Activated CD4-positive, CD25-positive, alpha-beta regulatory T cell treated with anti-CD3 and anti-CD28 coated beads, Interleukin-2, amount 50 U/mL, for 72 hours (primary cell): Measurements from ENCODE around the gene NEUROD2.

Source experiments
- DNase-seq: peaks from one replicate; pipeline ENCODE4 v3.0.0; 2021

Gene NEUROD2

DNA sequence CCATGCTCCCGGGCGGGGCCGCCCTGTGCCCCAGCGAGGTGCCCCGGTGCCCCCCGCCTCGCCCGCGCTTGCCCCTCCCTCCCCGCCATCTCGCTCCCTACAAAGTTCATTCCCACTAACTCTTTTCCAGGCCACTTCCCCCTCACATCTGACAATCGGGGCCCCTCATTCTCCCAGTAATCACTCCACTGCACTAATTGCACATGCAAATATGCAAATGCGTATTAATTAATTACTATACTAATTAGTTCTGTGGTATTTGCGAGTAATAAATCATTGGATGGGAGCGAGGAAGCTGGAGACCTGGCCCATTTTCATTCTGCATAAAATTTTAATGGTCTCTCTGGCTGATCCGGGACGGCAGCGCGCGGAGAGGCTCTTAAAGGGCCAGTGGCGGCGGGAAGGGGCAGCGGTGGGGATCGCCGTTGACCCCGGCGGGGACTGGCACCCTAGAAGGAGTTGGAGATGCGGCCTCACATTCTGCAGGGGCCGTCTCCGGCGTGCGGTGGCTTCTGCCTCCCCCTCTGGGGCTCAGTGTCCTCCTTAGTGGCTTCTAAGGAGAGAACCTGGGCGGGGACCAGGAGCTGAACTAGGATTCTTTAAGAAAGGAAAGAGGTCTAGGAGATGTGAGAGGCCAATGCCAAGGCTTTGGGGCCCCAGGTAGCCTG is 10.7 kb upstream of the NEUROD2 start:
- DNase-seq: no peak

GRCh38 chr17:39617446-39618245 is 9.9 kb upstream of the NEUROD2 start:
- DNase-seq: peak; percentile 56

DNA sequence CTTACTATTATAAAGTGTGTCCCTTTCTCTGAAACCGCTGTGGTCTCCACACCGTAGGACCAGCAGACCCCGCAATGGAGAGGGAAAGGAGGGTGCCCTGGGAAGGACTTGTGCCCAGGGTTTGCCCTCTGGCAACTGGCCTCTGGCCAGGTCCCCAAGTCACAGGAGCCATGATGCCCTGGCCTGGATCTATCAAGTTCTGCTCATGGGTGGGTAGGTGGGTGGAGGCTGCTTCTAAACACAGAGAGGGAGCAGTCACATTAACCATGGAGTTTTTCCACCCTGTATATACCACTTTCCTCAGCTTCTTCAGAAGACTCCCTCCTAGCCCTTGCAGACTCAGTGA is 9.4 kb upstream of the NEUROD2 start:
- no peak for DNase-seq

DNA sequence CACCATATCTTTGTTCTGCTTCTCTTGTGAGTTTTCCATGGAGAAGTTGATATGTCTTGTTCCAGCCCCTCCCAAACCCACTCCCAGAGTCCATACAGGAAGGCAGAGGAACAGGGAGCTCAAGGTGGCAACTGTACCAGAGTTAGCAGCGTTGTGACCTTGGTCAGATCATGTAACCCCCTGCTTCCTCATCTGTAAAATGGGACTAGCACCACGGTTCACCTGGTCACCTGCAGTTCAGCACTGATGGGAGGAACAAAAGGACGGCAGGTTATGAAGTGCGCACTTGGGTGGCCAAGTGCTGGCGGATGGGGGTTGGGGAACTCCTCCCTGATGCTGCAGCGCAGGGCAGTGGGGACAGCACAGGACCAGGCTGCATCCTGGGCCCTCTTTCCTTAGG is 7.7 kb upstream of the NEUROD2 start:
- no peak for DNase-seq

DNA sequence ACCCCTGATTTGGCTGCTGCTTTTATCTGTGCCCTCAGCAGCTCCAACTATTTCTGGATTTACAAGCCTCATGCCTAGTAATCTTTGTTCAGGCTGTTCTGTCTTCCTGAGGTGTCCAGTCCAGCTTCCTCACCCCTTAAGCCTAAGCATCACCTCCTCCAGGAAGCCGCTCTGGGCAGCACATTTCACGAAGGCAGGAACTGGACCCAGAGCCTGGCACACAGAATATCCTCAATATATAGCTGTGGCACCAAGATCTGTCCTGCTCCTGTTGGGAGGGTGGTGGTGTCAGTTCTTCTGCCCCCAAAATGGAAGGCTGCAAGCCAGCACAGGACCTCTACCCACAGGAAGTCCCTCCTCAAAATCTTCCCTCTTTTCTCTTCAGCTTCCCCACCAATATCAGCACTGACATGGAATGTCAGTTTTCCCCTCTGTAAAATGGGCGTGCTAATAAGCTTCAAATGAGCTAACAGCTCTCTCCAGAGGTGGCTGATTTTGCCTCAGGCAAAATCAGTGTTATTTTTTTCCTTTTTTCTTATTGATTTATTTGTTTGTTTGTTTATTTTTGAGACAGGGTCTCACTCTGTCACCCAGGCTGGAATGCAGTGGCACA is 6.9 kb upstream of the NEUROD2 start:
- DNase-seq: no peak

- DNase-seq: no peak
Observed at GRCh38 chr17:39612935-39613464, 5.3 kb upstream of the NEUROD2 start.

GRCh38 chr17:39612291-39612894 is 4.7 kb upstream of the NEUROD2 start:
- no peak for DNase-seq

- DNase-seq: no peak
Observed at GRCh38 chr17:39611401-39612112, 3.8 kb upstream of the NEUROD2 start.

GRCh38 chr17:39609416-39610025 is 1.8 kb upstream of the NEUROD2 start:
- no peak for DNase-seq

- no peak for DNase-seq
Observed at GRCh38 chr17:39608142-39608981, 642 bp upstream of the NEUROD2 start.

GRCh38 chr17:39607057-39607850 is 466 bp downstream of the NEUROD2 start:
- DNase-seq: no peak

GRCh38 chr17:39606434-39607056 is 1.2 kb downstream of the NEUROD2 start:
- DNase-seq: no peak

DNA sequence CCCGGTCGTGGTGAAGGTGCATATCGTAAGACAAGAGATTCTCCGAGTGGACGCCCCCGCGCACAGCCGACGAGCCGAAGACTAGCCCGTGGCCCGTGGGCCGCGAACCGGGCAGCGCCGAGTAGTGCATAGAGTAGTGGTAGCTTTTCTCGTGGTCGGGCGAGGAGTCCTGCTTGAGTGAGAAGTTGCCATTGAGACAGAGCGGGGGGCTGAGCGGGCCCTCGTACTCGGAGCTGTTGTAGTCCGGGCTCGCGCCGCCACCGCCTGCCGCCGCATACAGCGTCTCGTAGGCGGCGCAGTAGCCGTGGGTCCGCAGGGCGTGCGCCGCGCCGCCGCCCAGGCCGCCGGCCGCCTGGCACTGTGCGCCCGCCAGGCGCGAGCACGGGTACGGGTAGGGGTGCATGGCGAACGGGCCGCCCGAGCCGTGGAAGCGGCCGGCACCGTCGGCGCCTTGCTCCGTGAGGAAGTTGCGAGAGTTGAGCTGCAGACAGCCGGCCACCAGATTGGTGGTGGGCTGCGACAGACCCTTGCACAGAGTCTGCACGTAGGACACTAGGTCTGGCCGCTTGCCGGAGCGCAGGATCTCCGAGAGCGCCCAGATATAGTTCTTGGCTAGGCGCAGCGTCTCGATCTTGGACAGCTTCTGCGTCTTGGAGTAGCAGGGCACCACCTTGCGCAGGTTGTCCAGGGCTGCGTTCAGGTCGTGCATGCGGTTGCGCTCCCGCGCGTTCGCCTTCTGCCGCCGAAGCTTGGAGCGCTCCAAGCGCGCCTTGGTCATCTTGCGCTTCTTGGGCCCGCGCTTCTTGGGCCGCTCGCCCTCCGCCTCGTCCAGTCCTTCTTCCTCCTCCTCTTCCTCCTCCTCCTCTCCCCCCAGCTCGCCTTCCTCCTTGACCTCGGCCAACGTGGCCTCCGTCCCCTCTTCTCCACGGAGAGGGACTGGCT is 2.0 kb downstream of the NEUROD2 start:
- no peak for DNase-seq

DNA sequence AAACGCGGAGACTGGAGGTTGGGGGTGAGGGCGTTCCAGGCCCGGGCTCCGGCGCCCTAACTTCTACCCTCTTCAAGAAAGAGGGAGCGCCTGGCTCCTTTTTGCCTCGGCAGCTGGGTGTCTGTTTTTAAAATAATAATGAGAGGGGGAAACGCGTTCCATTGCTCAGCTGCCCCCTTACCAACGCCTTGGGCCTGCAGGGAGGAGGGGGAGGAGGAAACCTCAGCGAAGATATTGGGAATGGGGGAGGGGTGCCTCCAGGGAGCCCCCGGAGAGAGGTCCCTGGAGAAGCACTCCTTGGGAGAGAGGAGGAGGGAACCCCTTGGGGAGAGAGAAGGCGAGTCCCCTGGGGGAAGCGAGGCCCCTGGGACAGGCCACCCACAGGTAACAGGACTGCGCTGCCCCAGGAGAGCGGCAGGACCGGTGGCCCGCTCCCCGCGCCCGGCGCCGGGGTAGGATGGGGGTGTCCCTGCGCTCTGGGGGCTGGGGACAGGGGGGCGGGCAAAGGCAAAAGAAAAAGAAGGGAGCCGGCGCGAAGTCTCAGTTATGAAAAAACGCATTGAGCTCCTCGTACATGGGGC is 2.7 kb downstream of the NEUROD2 start:
- no peak for DNase-seq

GRCh38 chr17:39603304-39604016 is 4.3 kb downstream of the NEUROD2 start:
- DNase-seq: no peak

- DNase-seq: no peak
Observed at GRCh38 chr17:39602533-39603303, 5.0 kb downstream of the NEUROD2 start.
